IPS-NIHi11 (cell line): ENCODE measurements around the gene POSTN.
"Not testable (repeated sequence)": the region's sequence is repeated elsewhere in the genome, so short reads cannot be mapped to it uniquely, and the experiment has no call there.

Source experiments
- DNase-seq: peaks from one replicate; pipeline ENCODE4 v3.0.0; 2012; ENCODE audit warnings: mixed read lengths, low spot score

Gene POSTN

GRCh38 chr13:37597477-37598025, 1.0 kb downstream of the POSTN start:
- DNase-seq, result no peak

GRCh38 chr13:37596805-37597204, 1.8 kb downstream of the POSTN start:
- DNase-seq, result no peak

GRCh38 chr13:37595162-37595561, 3.4 kb downstream of the POSTN start:
- no peak for DNase-seq

- DNase-seq, result no peak
These were observed 4.0 kb downstream of the POSTN start for GRCh38 chr13:37594550-37594949.

GRCh38 chr13:37589381-37589780, 9.2 kb downstream of the POSTN start:
- DNase-seq, result not testable (repeated sequence)

- DNase-seq, result no peak
These were observed 11.3 kb downstream of the POSTN start for GRCh38 chr13:37587236-37587635.

GRCh38 chr13:37586164-37586563, 12.4 kb downstream of the POSTN start:
- DNase-seq, result no peak

- no peak for DNase-seq
These were observed 13.0 kb downstream of the POSTN start for GRCh38 chr13:37585541-37585940.

- no peak for DNase-seq
These were observed 22.0 kb downstream of the POSTN start for GRCh38 chr13:37576601-37577000.

GRCh38 chr13:37565425-37565824, 33.1 kb downstream of the POSTN start:
- DNase-seq, result no peak

GRCh38 chr13:37561031-37561430, 37.5 kb downstream of the POSTN start:
- DNase-seq, result no peak

- no peak for DNase-seq
These were observed 38.0 kb downstream of the POSTN start for GRCh38 chr13:37560526-37560925.

GRCh38 chr13:37558766-37559165, 39.8 kb downstream of the POSTN start:
- not testable (repeated sequence) for DNase-seq

- peak; percentile 10 for DNase-seq
These were observed 52.5 kb downstream of the POSTN start for GRCh38 chr13:37546087-37546486.

GRCh38 chr13:37544995-37545394, 53.6 kb downstream of the POSTN start:
- DNase-seq, result no peak

- DNase-seq, result no peak
These were observed 58.5 kb downstream of the POSTN start for GRCh38 chr13:37539976-37540605.

- DNase-seq, result no peak
These were observed 59.4 kb downstream of the POSTN start for GRCh38 chr13:37539170-37539569.

- DNase-seq, result no peak
These were observed 63.1 kb downstream of the POSTN start for GRCh38 chr13:37535501-37535900.

GRCh38 chr13:37534676-37535075, 63.9 kb downstream of the POSTN start:
- DNase-seq, result no peak

- no peak for DNase-seq
These were observed 64.4 kb downstream of the POSTN start for GRCh38 chr13:37534181-37534580.

- no peak for DNase-seq
These were observed 67.5 kb downstream of the POSTN start for GRCh38 chr13:37531049-37531448.

- DNase-seq, result no peak
These were observed 68.7 kb downstream of the POSTN start for GRCh38 chr13:37529751-37530385.

- no peak for DNase-seq
These were observed 71.7 kb downstream of the POSTN start for GRCh38 chr13:37526710-37527473.
